ENCODE data around the gene MRPS22. TPM values are rescaled to one million over a fixed set of nuclear protein-coding genes. Genes with fewer than 3 reads are reported as not detected.

MRPS22 gene
- total and polyA plus RNA-seq, 2 donors from 2014 or later: 36.7 to 58.7 TPM

- no peak overlapping the region for H3K27ac ChIP-seq (ENCODE audit: low read depth in 2 of 2, low read length in 2 of 2)
- FAIRE-seq: no peak
- intact Hi-C loops (cut with DNase I): no loop called here
These were observed 43.4 kb upstream of the MRPS22 start for GRCh38 chr3:139300416-139300815.

DNA sequence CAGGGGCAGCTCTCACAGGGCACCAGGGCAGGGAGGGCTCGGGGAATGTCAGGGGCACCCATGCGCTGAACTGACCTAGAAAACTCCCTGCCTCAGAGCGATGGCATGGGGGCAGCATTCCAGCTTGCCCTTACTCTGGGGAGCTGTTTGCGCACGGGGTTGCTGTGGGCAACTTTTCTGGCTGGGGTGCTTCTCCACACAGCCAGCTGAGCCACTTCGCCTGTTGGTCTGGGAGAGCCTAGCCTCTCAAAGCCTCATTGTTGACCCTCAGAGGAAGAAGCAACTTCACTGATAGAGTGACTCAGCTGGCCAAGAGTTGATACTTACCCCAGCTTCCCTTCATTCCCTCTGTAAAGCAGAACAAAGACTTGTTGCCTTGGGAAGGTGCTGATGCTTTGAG is 42.6 kb upstream of the MRPS22 start:
- no peak overlapping the region for H3K4me3 ChIP-seq (ENCODE audit: low read length in 3 of 3)
- no peaks in the 10 kb centered on the region for H3K9me3 ChIP-seq (ENCODE audit: control insufficient read depth in 2 of 3, insufficient read depth in 1 of 3, low read length in 3 of 3)
- DNase-seq: no peak
- FAIRE-seq: no peak
- H3K9ac ChIP-seq (ENCODE audit: low read length in 3 of 3): no peak overlapping the region
- H3K4me1 ChIP-seq (ENCODE audit: control insufficient read depth in 2 of 3, insufficient read depth in 2 of 3, low read depth in 1 of 3, low read length in 3 of 3): no peaks in the 10 kb centered on the region
- intact Hi-C loops (cut with DNase I): no loop called here
- no peak for TF ChIP-seq CTCF (IDR thresholded peaks at IDR 0.05; ENCODE audit: borderline replicate concordance, extremely low read depth, insufficient read depth)
- H3K36me3 ChIP-seq (ENCODE audit: control insufficient read depth in 2 of 3, insufficient read depth in 3 of 3, low read length in 3 of 3): no peaks in the 10 kb centered on the region
- H3K27ac ChIP-seq (ENCODE audit: low read depth in 2 of 2, low read length in 2 of 2): no peak overlapping the region
- no peaks in the 10 kb centered on the region for H3K27me3 ChIP-seq (ENCODE audit: control insufficient read depth, insufficient read depth, low read length)

More at GRCh38 chr3:139300416-139300815, 43.4 kb upstream of the MRPS22 start:
- Histone ChIP-seq H3K27me3 (ENCODE audit: control insufficient read depth, insufficient read depth, low read length) (no peaks in the 10 kb centered on the region), H3K4me1 (ENCODE audit: control insufficient read depth in 2 of 3, insufficient read depth in 2 of 3, low read depth in 1 of 3, low read length in 3 of 3) (no peaks in the 10 kb centered on the region), H3K4me3 (ENCODE audit: low read length in 3 of 3) (no peak overlapping the region), H3K9me3 (ENCODE audit: control insufficient read depth in 2 of 3, insufficient read depth in 1 of 3, low read length in 3 of 3) (no peaks in the 10 kb centered on the region), H3K36me3 (ENCODE audit: control insufficient read depth in 2 of 3, insufficient read depth in 3 of 3, low read length in 3 of 3) (no peaks in the 10 kb centered on the region), H3K9ac (ENCODE audit: low read length in 3 of 3) (no peak overlapping the region)
- no peak for DNase-seq
- TF ChIP-seq CTCF (IDR thresholded peaks at IDR 0.05; ENCODE audit: borderline replicate concordance, extremely low read depth, insufficient read depth): no peak

- Histone ChIP-seq H3K36me3 (ENCODE audit: control insufficient read depth in 2 of 3, insufficient read depth in 3 of 3, low read length in 3 of 3) (no peaks in the 10 kb centered on the region), H3K9me3 (ENCODE audit: control insufficient read depth in 2 of 3, insufficient read depth in 1 of 3, low read length in 3 of 3) (no peaks in the 10 kb centered on the region), H3K4me3 (ENCODE audit: low read length in 3 of 3) (no peak overlapping the region), H3K27me3 (ENCODE audit: control insufficient read depth, insufficient read depth, low read length) (no peaks in the 10 kb centered on the region), H3K9ac (ENCODE audit: low read length in 3 of 3) (no peak overlapping the region), H3K27ac (ENCODE audit: low read depth in 2 of 2, low read length in 2 of 2) (no peak overlapping the region), H3K4me1 (ENCODE audit: control insufficient read depth in 2 of 3, insufficient read depth in 2 of 3, low read depth in 1 of 3, low read length in 3 of 3) (no peaks in the 10 kb centered on the region)
- TF ChIP-seq CTCF (IDR thresholded peaks at IDR 0.05; ENCODE audit: borderline replicate concordance, extremely low read depth, insufficient read depth): no peak
- DNase-seq: no peak
- FAIRE-seq: no peak
- intact Hi-C loops (cut with DNase I): no loop called here
These were observed 42.2 kb upstream of the MRPS22 start for GRCh38 chr3:139301654-139302053.
